SK-N-SH treated with all-trans-retinoic acid at 6 μM for 48 hours (cell line): ENCODE measurements around the gene MID1.

Experiments used
- ATAC-seq: fragments of 200-7000 bp; cut with Tn5 transposase; 3 replicates; pipeline ENCODE4 v1.9.1; 2020; ENCODE audit warnings: mild to moderate bottlenecking, moderate library complexity
- ARNTL ChIP-seq: fragments of 450-650 bp; formaldehyde crosslinking; IDR thresholded peaks from 2 replicates; pipeline ENCODE4 v1.5.0; 2020; ENCODE audit warnings: low read depth, mild to moderate bottlenecking, moderate library complexity, borderline replicate concordance
- BACH2 ChIP-seq: fragments of 250-450 bp; sonication (Bioruptor Pico); IDR thresholded peaks from 2 replicates; pipeline ENCODE4 v1.9.0; 2021; ENCODE audit warnings: mild to moderate bottlenecking, borderline replicate concordance
- CSDC2 ChIP-seq: fragments of 250-450 bp; sonication (Bioruptor Pico); IDR thresholded peaks from 2 replicates; pipeline ENCODE4 v1.5.0; 2020; ENCODE audit warnings: mild to moderate bottlenecking, moderate library complexity
- CSRNP3 ChIP-seq: fragments of 250-450 bp; sonication (Bioruptor Pico); IDR thresholded peaks from 2 replicates; pipeline ENCODE4 v1.5.1; 2021; ENCODE audit warnings: mild to moderate bottlenecking, moderate library complexity
- ESRRG ChIP-seq: fragments of 250-450 bp; sonication (Bioruptor Pico); IDR thresholded peaks from 2 replicates; pipeline ENCODE4 v1.6.1; 2021; ENCODE audit warnings: mild to moderate bottlenecking
- GLIS3 ChIP-seq: fragments of 250-450 bp; sonication (Bioruptor Pico); IDR thresholded peaks from 2 replicates; pipeline ENCODE4 v1.5.0; 2020; ENCODE audit warnings: mild to moderate bottlenecking, moderate library complexity
- ISL1 ChIP-seq: fragments of 250-450 bp; sonication (Bioruptor Pico); IDR thresholded peaks from 2 replicates; pipeline ENCODE4 v2.1.2; 2022; ENCODE audit warnings: mild to moderate bottlenecking, moderate library complexity
- OSR1 ChIP-seq: fragments of 250-450 bp; sonication (Bioruptor Pico); IDR thresholded peaks from 2 replicates; pipeline ENCODE4 v1.8.0; 2022; ENCODE audit warnings: moderate library complexity, mild to moderate bottlenecking, inconsistent platforms
- PATZ1 ChIP-seq: fragments of 250-450 bp; sonication (Bioruptor Pico); IDR thresholded peaks from 2 replicates; pipeline ENCODE4 v1.8.0; 2020; ENCODE audit warnings: mild to moderate bottlenecking, moderate library complexity, borderline replicate concordance
- POU6F1 ChIP-seq: fragments of 250-450 bp; sonication (Bioruptor Pico); IDR thresholded peaks from 2 replicates; pipeline ENCODE4 v1.8.0; 2021; ENCODE audit warnings: low read depth, mild to moderate bottlenecking, moderate library complexity, borderline replicate concordance
- PPARA ChIP-seq: fragments of 250-450 bp; sonication (Bioruptor Pico); IDR thresholded peaks from 2 replicates; pipeline ENCODE4 v1.5.0; 2020; ENCODE audit warnings: mild to moderate bottlenecking, borderline replicate concordance
- RARB ChIP-seq: fragments of 250-450 bp; sonication (Bioruptor Pico); IDR thresholded peaks from 2 replicates; pipeline ENCODE4 v1.8.0; 2021; ENCODE audit warnings: mild to moderate bottlenecking, moderate library complexity
- SNAI2 ChIP-seq: fragments of 250-450 bp; sonication (Bioruptor Pico); IDR thresholded peaks from 2 replicates; pipeline ENCODE4 v1.5.0; 2020; ENCODE audit warnings: mild to moderate bottlenecking, moderate library complexity
- TCF4 ChIP-seq: fragments of 250-450 bp; sonication (Bioruptor Pico); IDR thresholded peaks from 2 replicates; pipeline ENCODE4 v1.8.0; 2021; ENCODE audit warnings: mild to moderate bottlenecking, moderate library complexity, borderline replicate concordance
- TOX ChIP-seq: fragments of 250-450 bp; sonication (Bioruptor Pico); IDR thresholded peaks from 2 replicates; pipeline ENCODE4 v1.8.0; 2021; ENCODE audit warnings: mild to moderate bottlenecking, moderate library complexity, borderline replicate concordance
- ZC3H10 ChIP-seq: fragments of 250-450 bp; sonication (Bioruptor Pico); IDR thresholded peaks from 2 replicates; pipeline ENCODE4 v1.5.1; 2021; ENCODE audit warnings: mild to moderate bottlenecking, moderate library complexity
- ZFP3 ChIP-seq: fragments of 250-450 bp; sonication (Bioruptor Pico); IDR thresholded peaks from 2 replicates; pipeline ENCODE4 v1.5.0; 2020; ENCODE audit warnings: mild to moderate bottlenecking, moderate library complexity
- ZFP30 ChIP-seq: fragments of 450-650 bp; formaldehyde crosslinking; IDR thresholded peaks from 2 replicates; pipeline ENCODE4 v1.5.0; 2022; ENCODE audit warnings: mild to moderate bottlenecking, moderate library complexity
- ZNF565 ChIP-seq: fragments of 450-650 bp; formaldehyde crosslinking; conservative IDR thresholded peaks from 2 replicates; pipeline ENCODE4 v1.5.0; 2020; ENCODE audit warnings: low read depth, mild to moderate bottlenecking, moderate library complexity
- ZNF70 ChIP-seq: fragments of 450-650 bp; formaldehyde crosslinking; IDR thresholded peaks from 2 replicates; pipeline ENCODE4 v1.5.0; 2020; ENCODE audit warnings: mild to moderate bottlenecking, moderate library complexity

Gene MID1

GRCh38 chrX:10665681-10666080, 45.3 kb upstream of the MID1 start:
- no peak for TF ChIP-seq TCF4 (CRISPR knock-in tag)
- no peak for TF ChIP-seq ZC3H10
- no peak for TF ChIP-seq ISL1 (CRISPR knock-in tag)
- TF ChIP-seq, all 23 proteins: peak for 0
- no peak for ATAC-seq

- no peak for TF ChIP-seq ZFP30 (CRISPR knock-in tag)
- no peak for TF ChIP-seq BACH2 (CRISPR knock-in tag)
- no peak for TF ChIP-seq ISL1 (CRISPR knock-in tag)
- no peak for TF ChIP-seq CSDC2 (CRISPR knock-in tag)
- no peak for TF ChIP-seq ZNF70 (CRISPR knock-in tag)
- no peak for TF ChIP-seq CSRNP3
- no peak for TF ChIP-seq PPARA (CRISPR knock-in tag)
- ATAC-seq, result no peak
Observed at GRCh38 chrX:10660171-10660570, 39.8 kb upstream of the MID1 start.

- no peak for ATAC-seq
- TF ChIP-seq PPARA (CRISPR knock-in tag) (no peak), TOX (CRISPR knock-in tag) (no peak), ZNF565 (CRISPR knock-in tag) (no peak), BACH2 (CRISPR knock-in tag) (no peak), SNAI2 (CRISPR knock-in tag) (no peak), ARNTL (no peak), CSRNP3 (no peak), POU6F1 (CRISPR knock-in tag) (no peak), TCF4 (CRISPR knock-in tag) (no peak), ESRRG (CRISPR knock-in tag) (no peak), PATZ1 (no peak)
Observed at GRCh38 chrX:10656214-10656613, 35.8 kb upstream of the MID1 start.

GRCh38 chrX:10654960-10655359, 34.6 kb upstream of the MID1 start:
- no peak for ATAC-seq
- TF ChIP-seq GLIS3 (CRISPR knock-in tag) (no peak), ZNF565 (CRISPR knock-in tag) (no peak), ARNTL (no peak), ZC3H10 (no peak)
- TF ChIP-seq, all 23 proteins: peak for 0

GRCh38 chrX:10653302-10653701, 32.9 kb upstream of the MID1 start:
- ATAC-seq, result no peak
- TF ChIP-seq CSDC2 (CRISPR knock-in tag) (no peak), GLIS3 (CRISPR knock-in tag) (no peak), OSR1 (CRISPR knock-in tag) (no peak), RARB (CRISPR knock-in tag) (no peak), ZFP30 (CRISPR knock-in tag) (no peak), ISL1 (CRISPR knock-in tag) (no peak), TCF4 (CRISPR knock-in tag) (no peak), ZFP3 (CRISPR knock-in tag) (no peak), TOX (CRISPR knock-in tag) (no peak), ZNF70 (CRISPR knock-in tag) (no peak)
